HEK293T (cell line): ENCODE results near the gene UBE2C.

Source experiments
- CTCF ChIA-PET: fragments of 350-600 bp; formaldehyde crosslinking; extraction: SDS; loops from one replicate; lab custom pipeline; 2021; ENCODE audit warnings: antibody characterized with exemption, inconsistent platforms; lab: Yijun Ruan, JAX
- POLR2A ChIA-PET: fragments of 350-600 bp; formaldehyde crosslinking; extraction: SDS; loops from one replicate; lab custom pipeline; 2020; ENCODE audit warnings: antibody characterized with exemption, inconsistent platforms; lab: Yijun Ruan, JAX
- DNase-seq: peaks from one replicate; pipeline ENCODE4 v3.0.0; 2012; ENCODE audit warnings: mixed read lengths; ENCODE audit errors: extremely low spot score
- ARNT ChIP-seq: fragments of 450-650 bp; IDR thresholded peaks from 2 replicates; pipeline ENCODE4 v1.6.1; 2017; ENCODE audit warnings: mild to moderate bottlenecking
- BHLHE40 ChIP-seq: fragments of 450-650 bp; IDR thresholded peaks from 2 replicates; pipeline ENCODE4 v1.6.1; 2016; ENCODE audit warnings: mild to moderate bottlenecking, moderate library complexity, borderline replicate concordance
- CTBP1 ChIP-seq: fragments of 450-650 bp; IDR thresholded peaks from 2 replicates; pipeline ENCODE4 v1.6.1; 2016; ENCODE audit warnings: borderline replicate concordance
- ELF4 ChIP-seq: fragments of 450-650 bp; IDR thresholded peaks from 2 replicates; pipeline ENCODE4 v1.6.1; 2017; ENCODE audit warnings: antibody characterized with exemption
- FOXA1 ChIP-seq: fragments of 450-650 bp; IDR thresholded peaks from 2 replicates; pipeline ENCODE4 v1.6.1; 2016; ENCODE audit warnings: mild to moderate bottlenecking
- FOXK2 ChIP-seq: fragments of 450-650 bp; IDR thresholded peaks from 2 replicates; pipeline ENCODE4 v1.6.1; 2016; ENCODE audit warnings: mild to moderate bottlenecking
- FOXM1 ChIP-seq: fragments of 450-650 bp; IDR thresholded peaks from 2 replicates; pipeline ENCODE4 v1.6.1; 2017; ENCODE audit warnings: mild to moderate bottlenecking, borderline replicate concordance
- HDGF ChIP-seq: fragments of 450-650 bp; IDR thresholded peaks from 2 replicates; pipeline ENCODE4 v1.6.1; 2017; ENCODE audit warnings: antibody characterized with exemption, borderline replicate concordance
- L3MBTL2 ChIP-seq: fragments of 450-650 bp; conservative IDR thresholded peaks from 2 replicates; pipeline ENCODE4 v1.6.1; 2016; ENCODE audit warnings: mild to moderate bottlenecking
- LEF1 ChIP-seq: fragments of 450-650 bp; IDR thresholded peaks from 2 replicates; pipeline ENCODE4 v1.6.1; 2017; ENCODE audit warnings: mild to moderate bottlenecking, borderline replicate concordance
- NFRKB ChIP-seq: fragments of 450-650 bp; IDR thresholded peaks from 2 replicates; pipeline ENCODE4 v1.6.1; 2016; ENCODE audit warnings: mild to moderate bottlenecking, moderate library complexity
- SP1 ChIP-seq: fragments of 450-650 bp; IDR thresholded peaks from 2 replicates; pipeline ENCODE4 v1.6.1; 2017
- SUZ12 ChIP-seq: fragments of 450-650 bp; IDR thresholded peaks from 2 replicates; pipeline ENCODE4 v1.6.1; 2016; ENCODE audit warnings: mild to moderate bottlenecking
- TARDBP ChIP-seq: fragments of 450-650 bp; IDR thresholded peaks from 2 replicates; pipeline ENCODE4 v1.6.1; 2016
- ZNF384 ChIP-seq: fragments of 450-650 bp; IDR thresholded peaks from 2 replicates; pipeline ENCODE4 v1.6.1; 2016
- TF ChIP-seq, protein P1 (sequence below): fragments of 450-650 bp; IDR thresholded peaks from 2 replicates; pipeline ENCODE4 v1.6.1; 2016

UBE2C gene

DNA sequence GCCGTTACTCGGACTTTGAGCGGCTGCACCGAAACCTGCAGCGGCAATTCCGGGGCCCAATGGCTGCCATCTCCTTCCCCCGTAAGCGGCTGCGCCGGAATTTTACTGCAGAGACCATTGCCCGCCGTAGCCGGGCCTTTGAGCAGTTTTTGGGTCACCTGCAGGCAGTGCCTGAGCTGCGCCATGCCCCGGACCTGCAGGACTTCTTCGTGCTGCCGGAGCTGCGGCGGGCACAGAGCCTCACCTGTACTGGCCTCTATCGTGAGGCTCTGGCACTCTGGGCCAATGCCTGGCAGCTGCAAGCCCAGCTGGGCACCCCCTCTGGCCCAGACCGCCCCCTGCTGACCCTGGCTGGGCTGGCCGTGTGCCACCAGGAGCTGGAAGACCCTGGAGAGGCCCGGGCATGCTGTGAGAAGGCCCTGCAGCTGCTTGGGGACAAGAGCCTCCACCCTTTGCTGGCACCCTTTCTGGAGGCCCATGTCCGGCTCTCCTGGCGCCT, 28.3 kb downstream of the UBE2C start:
- TF ChIP-seq, protein P1, sequence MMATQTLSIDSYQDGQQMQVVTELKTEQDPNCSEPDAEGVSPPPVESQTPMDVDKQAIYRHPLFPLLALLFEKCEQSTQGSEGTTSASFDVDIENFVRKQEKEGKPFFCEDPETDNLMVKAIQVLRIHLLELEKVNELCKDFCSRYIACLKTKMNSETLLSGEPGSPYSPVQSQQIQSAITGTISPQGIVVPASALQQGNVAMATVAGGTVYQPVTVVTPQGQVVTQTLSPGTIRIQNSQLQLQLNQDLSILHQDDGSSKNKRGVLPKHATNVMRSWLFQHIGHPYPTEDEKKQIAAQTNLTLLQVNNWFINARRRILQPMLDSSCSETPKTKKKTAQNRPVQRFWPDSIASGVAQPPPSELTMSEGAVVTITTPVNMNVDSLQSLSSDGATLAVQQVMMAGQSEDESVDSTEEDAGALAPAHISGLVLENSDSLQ: no peak
- TF ChIP-seq BHLHE40: no peak
- TF ChIP-seq CTBP1: no peak
- no peak for TF ChIP-seq L3MBTL2
- TF ChIP-seq SP1: no peak
- TF ChIP-seq FOXA1: no peak
- no peak for TF ChIP-seq ARNT
- TF ChIP-seq FOXK2: no peak
- no peak for TF ChIP-seq ZNF384
- TF ChIP-seq FOXM1: no peak
- TF ChIP-seq NFRKB: no peak
- TF ChIP-seq LEF1: no peak
- ChIA-PET CTCF (no interaction called here), POLR2A (interaction anchor here (1.2 kb wide), 1 partner anchor 15 kb away, joined by 4 read pairs; no protein-coding TSS in a partner anchor)
- DNase-seq: no peak

DNA sequence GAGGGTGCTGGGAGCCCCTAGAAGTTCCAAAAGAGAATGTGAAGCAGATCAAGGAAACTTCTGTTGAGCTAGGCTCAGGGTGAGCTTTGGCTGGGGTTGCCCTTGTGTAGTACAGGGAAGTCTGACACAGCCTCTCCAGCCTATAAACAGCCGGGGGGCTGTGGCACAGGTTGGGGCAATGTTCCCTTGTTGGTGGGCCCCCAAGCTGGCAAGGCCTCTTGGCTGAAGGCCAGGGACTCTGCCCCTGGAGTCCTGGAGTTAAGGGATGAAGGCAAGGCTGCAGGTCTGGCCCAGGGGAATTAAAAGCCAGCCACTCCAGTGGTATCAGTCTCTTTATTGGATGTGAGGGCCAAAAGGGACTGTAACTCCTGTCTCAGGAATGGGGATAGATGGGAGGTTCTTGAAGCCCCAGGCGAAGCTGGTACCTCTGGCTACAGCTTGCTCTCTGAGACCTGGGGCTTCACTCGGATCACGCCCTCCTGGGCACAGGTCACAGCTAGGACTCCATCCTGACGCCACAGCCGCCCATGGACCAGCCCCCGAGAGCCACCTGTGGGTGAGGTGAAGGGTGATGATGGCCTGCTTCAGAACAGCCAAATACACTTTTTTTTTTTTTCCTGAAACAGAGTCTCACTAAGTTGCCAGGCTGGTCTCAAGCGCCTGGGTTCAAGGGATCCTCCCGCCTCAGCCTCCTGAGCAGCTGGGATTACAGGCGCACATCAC, 29.1 kb downstream of the UBE2C start:
- TF ChIP-seq LEF1: no peak
- no peak for TF ChIP-seq NFRKB
- TF ChIP-seq, protein P1: no peak
- TF ChIP-seq FOXA1: no peak
- no peak for TF ChIP-seq BHLHE40
- no peak for TF ChIP-seq SP1
- no peak for TF ChIP-seq FOXM1
- no peak for TF ChIP-seq CTBP1
- no peak for TF ChIP-seq SUZ12
- no peak for TF ChIP-seq L3MBTL2
- TF ChIP-seq ZNF384: no peak
- no peak for TF ChIP-seq TARDBP
- no peak for TF ChIP-seq HDGF
- TF ChIP-seq FOXK2: no peak
- no peak for TF ChIP-seq ELF4
- no peak for TF ChIP-seq ARNT
- ChIA-PET CTCF (no interaction called here), POLR2A (interaction anchor here (1.2 to 1.3 kb wide), 2 partner anchors 8 to 15 kb away, joined by 4 to 5 read pairs; partner anchors contain the start of gene SNX21)
- DNase-seq: no peak

DNA sequence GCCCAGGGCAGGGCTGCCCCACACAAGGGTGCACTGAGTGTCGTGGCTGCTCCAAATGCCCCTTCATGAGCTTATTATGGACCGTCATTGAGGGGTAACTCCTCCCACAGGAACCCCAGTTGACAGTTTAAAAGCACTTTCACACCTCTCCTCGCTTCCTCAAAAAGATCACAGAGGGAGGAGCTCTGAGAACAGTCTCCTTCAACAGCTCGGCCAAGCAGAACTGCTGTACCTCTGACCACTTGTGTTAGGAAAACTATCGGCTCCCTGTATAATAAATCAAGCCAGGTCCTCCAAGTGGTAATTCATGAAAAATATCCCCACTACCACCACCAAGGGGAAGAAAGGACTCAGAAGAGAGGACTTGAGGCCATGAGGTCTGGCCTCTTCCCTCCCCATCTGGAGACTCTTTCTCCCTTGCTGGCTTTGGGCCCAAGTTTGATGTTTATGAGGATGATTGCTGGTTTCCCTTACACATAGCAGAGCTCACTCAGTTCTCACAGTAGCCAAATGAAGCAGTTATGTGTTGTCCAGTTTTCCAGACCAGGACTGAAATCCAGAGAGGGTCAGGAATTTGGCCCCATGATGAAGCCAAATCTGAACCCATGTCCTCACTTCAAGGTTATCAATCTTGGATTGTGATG, 29.8 kb downstream of the UBE2C start:
- TF ChIP-seq, protein P1: no peak
- TF ChIP-seq BHLHE40 (no peak), ARNT (no peak), FOXM1 (no peak), L3MBTL2 (no peak), CTBP1 (no peak), LEF1 (no peak), NFRKB (no peak), SP1 (no peak), ZNF384 (no peak)
- CTCF ChIA-PET: no interaction called here
- no peak for DNase-seq
- POLR2A ChIA-PET: interaction anchor here (1.3 kb wide), 1 partner anchor 9 kb away, joined by 5 read pairs; the partner anchor contains the start of gene SNX21

DNA sequence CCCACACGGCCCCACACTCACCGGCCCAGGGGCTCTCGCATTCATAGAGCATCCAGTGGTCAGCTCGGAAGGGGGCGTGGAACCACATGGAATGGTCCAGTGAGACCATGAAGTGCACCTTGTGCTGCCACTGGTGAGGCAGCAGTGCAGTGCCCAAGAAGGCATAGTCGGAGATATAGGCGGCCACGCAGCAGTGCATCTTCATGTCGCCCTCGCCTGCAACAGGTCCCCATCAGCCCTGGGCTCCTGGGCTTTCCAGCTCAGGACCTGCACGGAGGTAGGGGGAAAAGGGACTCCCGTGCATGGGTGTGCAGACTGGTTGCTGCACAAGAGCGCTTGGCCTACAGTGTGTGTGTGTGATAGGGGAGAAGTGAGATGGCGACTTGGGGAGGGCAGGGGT, 31.1 kb downstream of the UBE2C start:
- no peak for DNase-seq
- CTCF ChIA-PET: no interaction called here
- POLR2A ChIA-PET: interaction anchor here (2.7 kb wide), 1 partner anchor 9 kb away, joined by 9 read pairs; the partner anchor contains the start of gene SNX21
- TF ChIP-seq FOXA1 (no peak), FOXK2 (no peak), HDGF (no peak), ARNT (no peak), LEF1 (no peak)

DNA sequence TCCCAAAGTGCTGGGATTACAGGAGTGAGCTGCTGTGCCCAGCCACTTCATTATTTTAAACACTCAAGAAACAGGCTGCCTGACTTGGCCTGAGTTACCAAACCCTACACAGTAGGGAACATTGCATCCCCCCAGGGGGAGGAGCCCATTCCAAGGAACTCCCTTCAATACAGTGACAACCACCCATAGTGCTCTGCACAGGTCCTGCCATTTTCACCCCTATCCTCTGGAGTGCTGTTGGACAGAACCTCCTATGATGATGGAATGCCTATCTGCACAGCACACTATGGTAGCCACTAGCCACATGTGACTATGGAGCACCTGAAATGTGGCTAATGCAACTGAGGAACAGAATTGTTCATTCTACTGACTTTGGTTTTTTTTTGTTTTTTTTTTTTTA, 33.0 kb downstream of the UBE2C start:
- DNase-seq: no peak
- TF ChIP-seq SUZ12 (no peak), ZNF384 (no peak), ELF4 (no peak), TARDBP (no peak), FOXK2 (no peak), BHLHE40 (no peak), NFRKB (no peak), L3MBTL2 (no peak), HDGF (no peak), ARNT (no peak), LEF1 (no peak), FOXM1 (no peak), CTBP1 (no peak), SP1 (no peak)
- TF ChIP-seq, protein P1: no peak
- CTCF ChIA-PET: no interaction called here
- POLR2A ChIA-PET: interaction anchor here (1.4 to 2.7 kb wide), 2 partner anchors 11 kb away, joined by 5 to 9 read pairs; partner anchors contain the start of genes ACOT8, SNX21 and ZSWIM3
